OCI-LY7 (cell line): Measurements from ENCODE around the gene GMPR2. TPM values are rescaled to one million over a fixed set of nuclear protein-coding genes. Genes with fewer than 3 reads are reported as not detected.

Source experiments
- BruUV-seq: library from RNA; stranded (reverse); fragments of 400-500 nt; replicated peaks from 2 replicates; lab custom pipeline; 2021; lab: Mats Ljungman, UMichigan
- CTCF ChIA-PET: fragments of 300-600 bp; sonication (Branson Sonifier 250); formaldehyde crosslinking; loops from one replicate; lab custom pipeline; 2022; ENCODE audit warnings: antibody characterized with exemption; ENCODE audit not compliant: unreplicated experiment; lab: Charles Lee
- POLR2A ChIA-PET: fragments of 300-600 bp; sonication (Branson Sonifier 250); formaldehyde crosslinking; loops from one replicate; lab custom pipeline; 2022; ENCODE audit warnings: antibody characterized with exemption; lab: Charles Lee
- DNase-seq: peaks from one replicate; pipeline ENCODE4 v3.0.0-alpha.2; 2015; ENCODE audit warnings: low spot score
- H2AFZ ChIP-seq: fragments of 200-600 bp; sonication (generic), shearing (Covaris generic); 2 replicates; pipeline ENCODE4 v1.6.1; 2014; ENCODE audit warnings: mild to moderate bottlenecking, antibody characterized with exemption, low read length, moderate library complexity
- H3K27ac ChIP-seq: fragments of 200-600 bp; sonication (generic); 2 replicates; pipeline ENCODE4 v1.5.1; 2014; ENCODE audit warnings: mixed run types, low read depth, mild to moderate bottlenecking, moderate library complexity, low read length, inconsistent platforms; ENCODE audit not compliant: poor library complexity, severe bottlenecking
- H3K36me3 ChIP-seq: fragments of 200-600 bp; sonication (generic); 2 replicates; pipeline ENCODE4 v1.6.1; 2014; ENCODE audit warnings: mild to moderate bottlenecking, antibody characterized with exemption, low read length, moderate library complexity, mixed read lengths; ENCODE audit not compliant: insufficient read depth
- H3K4me1 ChIP-seq: fragments of 200-600 bp; sonication (generic); 2 replicates; pipeline ENCODE4 v1.5.1; 2014; ENCODE audit warnings: mild to moderate bottlenecking, low read length; ENCODE audit not compliant: insufficient read depth, poor library complexity, severe bottlenecking
- H3K4me2 ChIP-seq: fragments of 200-600 bp; sonication (generic); 2 replicates; pipeline ENCODE4 v1.6.1; 2014; ENCODE audit warnings: mild to moderate bottlenecking, low read length
- H3K4me3 ChIP-seq: fragments of 200-600 bp; sonication (generic); 2 replicates; pipeline ENCODE4 v1.5.1; 2014; ENCODE audit warnings: mild to moderate bottlenecking, low read depth, low read length; ENCODE audit not compliant: poor library complexity, severe bottlenecking
- H3K79me2 ChIP-seq: fragments of 200-600 bp; sonication (generic); 2 replicates; pipeline ENCODE4 v1.6.1; 2016; ENCODE audit warnings: low read depth, mild to moderate bottlenecking, low read length, moderate library complexity, mixed read lengths; ENCODE audit not compliant: insufficient read depth
- H3K9me2 ChIP-seq: fragments of 200-600 bp; sonication (generic); 2 replicates; pipeline ENCODE4 v1.6.1; 2016; ENCODE audit warnings: mild to moderate bottlenecking, low read length, mixed read lengths; ENCODE audit not compliant: insufficient read depth
- H3K9me3 ChIP-seq: fragments of 200-600 bp; sonication (generic); 2 replicates; pipeline ENCODE4 v1.6.1; 2014; ENCODE audit warnings: mild to moderate bottlenecking, mixed run types, low read length, mixed read lengths
- H4K20me1 ChIP-seq: fragments of 200-600 bp; sonication (generic); 2 replicates; pipeline ENCODE4 v1.6.1; 2014; ENCODE audit warnings: mild to moderate bottlenecking, antibody characterized with exemption, low read length, moderate library complexity, mixed read lengths; ENCODE audit not compliant: insufficient read depth
- CTCF ChIP-seq: fragments of 200-600 bp; sonication (generic); conservative IDR thresholded peaks from 2 replicates; pipeline ENCODE4 v1.5.1; 2014; ENCODE audit warnings: mild to moderate bottlenecking, antibody characterized with exemption, low read length, moderate library complexity, mixed read lengths
- EZH2phosphoT487 ChIP-seq: fragments of 200-600 bp; sonication (generic); IDR thresholded peaks from 2 replicates; pipeline ENCODE4 v1.6.1; 2018; ENCODE audit warnings: low read depth, borderline replicate concordance, mild to moderate bottlenecking, mixed run types, antibody characterized with exemption, low read length, moderate library complexity, mixed read lengths
- intact Hi-C: fragments of 100-400 bp; cut with micrococcal nuclease; formaldehyde crosslinking; loops from one replicate; pipeline ENCODE4 v1.10.0; 2022; ENCODE audit not compliant: unreplicated experiment
- total RNA-seq, 2 experiments: library from RNA; depleted of rRNA in 1 of 2; stranded (reverse); fragments of >200 nt in 1 of 2; shearing (Covaris generic) in 1 of 2; gene quantifications; 2 replicates each; pipeline ENCODE4 v1.2.3, GENCODE V29; 2014 to 2022

The GMPR2 gene
- total RNA-seq, 2 experiments from 2014 or later, result 51.4 to 62.3 TPM

GRCh38 chr14:24212924-24213865 lies 19.5 kb upstream of the GMPR2 start, which contains the start of gene CHMP4A:
TSS of gene CHMP4A (minus strand) at chr14:24213488. CDS start at chr14:24213439, 49 bp downstream.
- H3K9me3 ChIP-seq, result no peaks in the 10 kb centered on the region
- H3K4me3 ChIP-seq, result peak within 1 kb of the TSS; percentile 76
- peaks cover 28% of the 10 kb centered on the region for H3K4me1 ChIP-seq
- TF ChIP-seq EZH2phosphoT487, result no peak
- no peak for TF ChIP-seq CTCF
- H4K20me1 ChIP-seq, result no peaks in the 10 kb centered on the region
- peak within 1 kb of the TSS; percentile 82 for H3K4me2 ChIP-seq
- intact Hi-C loops, result loop anchor here (1.0 to 2.0 kb wide), 3 partner anchors 17 to 66 kb away; partner anchors contain the start of genes GMPR2, NEDD8, PSME2 and RNF31
- DNase-seq, result peak; percentile 98
- H3K79me2 ChIP-seq, result peaks cover 27% of the 10 kb centered on the region
- CTCF ChIA-PET, result interaction anchor here (1.0 kb wide), 1 partner anchor 52 kb away, joined by 3 read pairs; the partner anchor contains the start of gene IRF9
- H3K27ac ChIP-seq, result peak within 1 kb of the TSS; percentile 82
- H3K36me3 ChIP-seq, result peaks cover 43% of the 10 kb centered on the region
- H3K9me2 ChIP-seq, result no peaks in the 10 kb centered on the region
- BruUV-seq, result no TSS peak
- peak within 1 kb of the TSS; percentile 40 for H2AFZ ChIP-seq
- POLR2A ChIA-PET, result interaction anchor here (0.7 to 3.0 kb wide), 12 partner anchors 17 to 229 kb away, joined by 3 to 18 read pairs (median 4); partner anchors contain the start of genes GMPR2, PCK2, PSME1 and RABGGTA

- no peak for TF ChIP-seq EZH2phosphoT487
- TF ChIP-seq CTCF, result peak; percentile 65
- ChIA-PET CTCF (interaction anchor here (1.0 kb wide), 1 partner anchor 53 kb away, joined by 3 read pairs; the partner anchor contains the start of gene IRF9), POLR2A (interaction anchor here (0.7 to 3.0 kb wide), 16 partner anchors 8 to 228 kb away, joined by 3 to 18 read pairs (median 4); partner anchors contain the start of genes GMPR2, PCK2, PSME1 and RABGGTA)
- Histone ChIP-seq H3K4me1 (peaks cover 28% of the 10 kb centered on the region), H3K36me3 (peaks cover 34% of the 10 kb centered on the region), H4K20me1 (no peaks in the 10 kb centered on the region), H3K9me2 (no peaks in the 10 kb centered on the region), H3K27ac (peak overlapping the region; percentile 82), H3K4me3 (peak overlapping the region; percentile 76), H3K4me2 (peak overlapping the region; percentile 82), H2AFZ (peak overlapping the region; percentile 22; the same call in 1 of the 2 replicates), H3K9me3 (no peaks in the 10 kb centered on the region), H3K79me2 (peaks cover 27% of the 10 kb centered on the region)
- BruUV-seq, result TSS peak; percentile 93
- no peak for DNase-seq
- intact Hi-C loops, result loop anchor here (1.0 to 2.0 kb wide), 3 partner anchors 18 to 67 kb away; partner anchors contain the start of genes GMPR2, NEDD8, PSME2 and RNF31
These were observed 18.7 kb upstream of the GMPR2 start for GRCh38 chr14:24213866-24214662.
